Bone marrow (tissue), 2 donors: Measurements from ENCODE around the gene L3MBTL1.
"Not testable (repeated sequence)": the region's sequence is repeated elsewhere in the genome, so short reads cannot be mapped to it uniquely, and the experiment has no call there.

Source experiments
- DNase-seq, 2 donors: peaks; one replicate each; lab custom pipeline; 2025; lab: John Stamatoyannopoulos, UW

Gene L3MBTL1

GRCh38 chr20:43507150-43508080, at the start of gene L3MBTL1:
Gene L3MBTL1, plus strand, starts transcription at chr20:43507697. Its CDS starts 5,807 bp downstream, at chr20:43513504.
- no peak for DNase-seq

DNA sequence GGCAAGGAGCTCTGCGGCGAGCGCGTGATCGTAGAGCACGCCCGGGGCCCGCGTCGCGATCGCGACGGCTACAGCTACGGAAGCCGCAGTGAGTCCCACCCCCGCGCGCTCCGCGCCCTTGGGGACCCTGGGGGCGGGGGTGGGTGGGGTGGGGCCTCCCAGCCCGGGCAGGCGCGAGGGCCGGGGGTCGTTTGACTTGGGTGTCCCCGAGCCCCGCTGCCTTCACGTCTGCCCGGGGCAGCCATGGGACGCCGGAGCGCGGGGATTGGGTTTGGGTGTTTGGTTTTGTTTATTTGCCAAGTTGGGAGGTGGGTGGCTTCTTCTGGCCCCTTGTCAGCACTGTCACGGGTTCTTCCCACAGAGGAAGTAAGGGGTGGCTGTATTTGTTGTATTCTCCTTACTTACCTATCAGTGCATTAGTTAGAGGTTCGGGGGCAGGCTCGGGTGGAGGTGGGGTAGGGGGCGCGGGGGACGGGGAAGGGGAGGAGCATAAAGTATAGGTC, 49.0 kb upstream of the L3MBTL1 start:
- DNase-seq, result no peak

- no peak for DNase-seq
Measured at GRCh38 chr20:43459022-43459942, 48.2 kb upstream of the L3MBTL1 start.

GRCh38 chr20:43460172-43460829, 47.2 kb upstream of the L3MBTL1 start:
- DNase-seq, result no peak

- DNase-seq, result no peak
Measured at GRCh38 chr20:43460830-43461200, 46.7 kb upstream of the L3MBTL1 start.

GRCh38 chr20:43461894-43462659, 45.4 kb upstream of the L3MBTL1 start:
- DNase-seq, result no peak

DNA sequence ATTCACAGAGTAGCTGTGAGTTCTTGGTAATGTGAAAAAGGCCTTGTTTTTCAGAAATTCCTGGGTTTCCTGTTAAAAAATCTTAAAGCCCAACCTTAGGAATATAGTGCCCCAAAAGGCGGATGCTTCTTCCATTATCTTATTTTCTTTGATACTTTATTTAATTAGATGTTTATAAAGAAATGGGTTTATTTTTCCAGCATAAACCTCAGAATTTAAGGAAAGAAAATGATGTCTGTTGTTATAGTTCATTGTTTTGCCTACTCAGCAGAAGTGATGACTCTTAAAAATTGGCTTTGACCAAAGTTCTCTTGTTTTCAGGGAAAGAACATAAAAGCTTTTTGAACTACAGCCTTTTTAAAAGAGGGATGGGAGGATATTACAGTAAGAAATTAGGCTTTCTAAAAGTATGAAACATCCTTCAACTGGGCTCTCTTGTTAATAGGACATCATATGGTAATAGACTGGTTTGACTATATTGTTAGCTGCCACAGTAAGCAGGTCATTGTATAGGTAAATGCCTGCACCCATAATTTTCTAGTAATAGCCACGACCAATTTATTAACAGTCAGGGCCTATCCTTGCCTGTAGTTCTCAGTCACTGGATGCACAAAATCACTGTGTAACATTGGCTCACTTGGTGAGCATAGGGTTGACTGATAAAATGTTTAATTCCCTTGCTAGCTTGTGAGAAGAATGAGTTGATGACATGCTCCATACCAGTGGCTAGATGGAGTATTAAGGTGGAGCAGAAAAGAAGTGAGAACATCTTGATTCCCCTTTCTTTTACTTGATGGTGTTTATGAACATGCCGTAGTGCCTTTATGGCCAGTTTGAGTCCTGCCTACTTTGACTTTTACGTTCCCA, 44.6 kb upstream of the L3MBTL1 start:
- no peak for DNase-seq

DNA sequence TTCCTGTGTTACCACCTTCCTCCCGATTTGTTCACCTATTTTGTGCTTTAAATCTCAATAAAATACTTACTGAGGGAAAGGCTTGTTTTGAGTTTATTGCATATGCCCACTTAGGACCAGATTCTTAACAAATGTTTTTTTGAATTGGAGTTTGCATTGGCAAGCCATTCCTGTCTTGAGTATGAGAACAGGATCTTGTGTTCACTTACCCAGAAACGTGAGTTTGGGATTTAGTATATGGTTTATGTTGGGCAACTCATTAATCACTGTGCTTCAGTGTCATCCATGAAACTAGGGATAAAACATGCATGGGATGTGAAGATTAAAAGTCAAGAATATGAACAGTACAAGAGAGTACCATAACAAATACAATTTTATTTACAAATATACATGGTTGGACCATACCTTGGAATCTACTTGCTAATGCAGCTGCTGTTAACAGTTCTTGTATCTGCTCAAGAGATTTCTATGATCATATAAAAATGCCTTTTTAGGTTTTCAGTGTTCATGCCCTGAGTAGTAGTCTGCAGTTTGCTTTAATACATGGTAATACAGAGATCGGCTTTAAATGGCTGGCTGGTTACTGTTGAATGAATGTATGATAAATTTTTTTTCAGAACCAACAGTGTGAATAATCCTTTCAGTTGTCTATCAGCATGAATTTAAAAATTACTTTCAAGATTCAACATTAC, 43.8 kb upstream of the L3MBTL1 start:
- no peak for DNase-seq

- no peak for DNase-seq
Measured at GRCh38 chr20:43464219-43464790, 43.2 kb upstream of the L3MBTL1 start.

DNA sequence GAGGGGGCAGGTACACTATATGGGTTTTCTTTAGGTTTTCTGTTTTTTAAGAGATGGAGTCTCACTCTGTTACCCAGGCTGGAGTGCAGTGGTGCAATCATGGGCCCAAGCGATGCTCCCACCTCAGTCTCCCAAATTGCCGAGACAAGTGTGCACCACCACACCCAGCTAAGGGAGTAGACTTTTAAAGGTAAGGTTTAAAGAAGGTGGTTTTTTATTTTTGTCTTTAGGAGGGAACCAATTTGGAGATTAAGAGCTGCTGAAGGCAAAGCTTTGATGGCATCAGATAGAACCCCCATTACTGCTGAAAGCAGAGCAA, 41.9 kb upstream of the L3MBTL1 start:
- DNase-seq, result no peak

GRCh38 chr20:43467589-43467988, 39.9 kb upstream of the L3MBTL1 start:
- no peak for DNase-seq

DNA sequence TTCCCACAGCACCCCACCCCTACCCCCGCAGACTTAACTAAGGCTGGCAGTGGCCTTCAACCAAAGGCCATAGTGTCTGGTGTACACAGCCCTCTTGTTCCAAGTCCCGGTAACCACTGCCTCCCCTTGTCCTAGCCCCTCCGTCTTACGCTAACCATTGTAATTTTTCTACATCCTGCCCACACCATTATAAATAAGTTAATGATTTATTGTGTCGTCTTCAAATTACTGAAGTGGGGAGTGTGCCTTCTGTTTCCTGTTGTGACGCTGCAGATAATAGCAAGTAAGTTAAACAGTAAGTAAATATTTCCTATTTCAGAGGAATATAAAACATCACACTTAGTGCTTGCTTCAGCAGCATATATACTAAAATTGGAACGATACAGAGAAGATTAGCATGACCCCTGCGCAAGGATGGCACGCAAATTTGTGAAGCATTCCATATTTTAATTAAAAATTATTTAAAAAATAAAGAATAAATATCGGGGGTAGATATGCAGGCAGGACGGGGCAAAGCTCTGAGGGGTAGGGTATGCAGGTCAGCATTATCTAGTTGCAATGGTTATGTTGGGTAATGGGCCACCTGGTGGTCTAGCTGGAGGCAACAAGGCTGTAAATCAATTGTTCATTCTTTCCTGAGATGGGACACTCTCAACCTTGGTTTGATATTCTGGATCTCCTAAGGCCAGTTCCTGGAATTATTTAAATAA, 34.7 kb upstream of the L3MBTL1 start:
- DNase-seq, result peak in 1 of 2 donors; percentile 82

- no peak for DNase-seq
Measured at GRCh38 chr20:43473381-43473704, 34.2 kb upstream of the L3MBTL1 start.

DNA sequence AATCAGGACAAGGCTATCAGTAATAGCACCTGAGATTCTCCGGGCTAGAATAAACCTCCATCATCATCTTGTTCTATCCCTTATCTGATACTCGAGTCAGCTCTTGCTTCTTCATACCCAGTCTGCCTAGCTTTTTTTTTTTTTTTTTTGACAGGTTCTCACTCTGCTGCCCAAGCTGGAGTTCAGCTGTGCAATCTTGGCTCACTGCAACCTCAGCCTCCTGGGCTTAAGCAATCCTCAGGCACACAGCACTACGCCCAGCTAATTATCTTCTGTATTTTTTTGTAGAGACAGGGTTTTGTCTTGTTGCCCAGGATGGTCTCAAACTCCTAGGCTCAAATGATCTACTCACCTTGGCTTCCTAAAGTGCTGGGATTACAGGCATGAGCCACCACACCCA, 30.3 kb upstream of the L3MBTL1 start:
- DNase-seq, result no peak

- no peak for DNase-seq
Measured at GRCh38 chr20:43477619-43478018, 29.9 kb upstream of the L3MBTL1 start.

DNA sequence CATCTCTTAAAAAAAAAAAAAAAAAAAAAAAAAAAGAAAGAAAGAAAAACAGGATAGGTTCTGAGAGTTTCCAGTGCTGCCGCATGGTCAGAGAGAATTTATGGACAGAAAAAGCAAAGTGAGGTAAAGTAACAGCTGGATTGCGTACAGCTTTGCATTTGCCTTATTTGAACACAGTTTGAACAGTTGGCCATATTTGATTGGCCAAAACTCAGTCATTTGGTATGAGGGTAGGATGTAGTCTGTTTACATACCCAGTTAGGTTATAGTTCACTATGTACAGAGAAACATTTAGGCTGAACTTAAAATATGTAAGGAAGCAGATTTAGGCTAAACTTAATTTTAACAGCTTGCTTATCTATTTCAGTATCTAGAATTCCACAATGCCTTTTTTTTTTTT, 17.5 kb upstream of the L3MBTL1 start:
- DNase-seq, result no peak

GRCh38 chr20:43492101-43492500, 15.4 kb upstream of the L3MBTL1 start:
- no peak for DNase-seq

- no peak for DNase-seq
Measured at GRCh38 chr20:43495388-43495787, 12.1 kb upstream of the L3MBTL1 start.

DNA sequence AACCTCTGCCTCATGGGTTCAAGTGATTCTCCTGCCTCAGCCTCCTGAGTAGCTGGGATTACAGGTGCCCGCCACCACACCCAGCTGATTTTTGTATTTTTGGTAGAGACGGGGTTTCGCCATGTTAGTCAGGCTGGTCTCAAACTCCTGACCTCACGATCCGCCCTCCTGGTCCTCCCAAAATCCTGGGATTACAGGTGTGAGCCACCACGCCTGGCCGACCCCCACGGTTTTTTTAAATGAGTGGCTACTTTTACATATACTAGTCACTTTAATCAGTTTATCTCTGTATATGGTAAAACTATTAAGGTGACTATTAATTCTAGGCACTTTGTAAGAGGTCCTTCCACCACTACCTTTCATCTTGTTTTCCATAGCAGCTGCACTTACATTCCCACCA, 5.5 kb upstream of the L3MBTL1 start:
- DNase-seq, result not testable (repeated sequence)
